Glomerular endothelial cell (primary cell): ENCODE data around the gene PRSS21. TPM values are rescaled to one million over a fixed set of nuclear protein-coding genes. Genes with fewer than 3 reads are reported as not detected.

Source experiments
- DNase-seq: peaks from one replicate; pipeline ENCODE4 v3.0.0-alpha.2; 2011; ENCODE audit warnings: low read depth, low spot score; ENCODE audit errors: extremely low read depth
- total RNA-seq: library from RNA; depleted of rRNA; stranded (reverse); fragments of >200 nt; gene quantifications from 2 replicates; pipeline ENCODE4 v1.2.3, GENCODE V29; 2015

Gene PRSS21
- total RNA-seq, 1 donor from 2014 or later: not detected

DNA sequence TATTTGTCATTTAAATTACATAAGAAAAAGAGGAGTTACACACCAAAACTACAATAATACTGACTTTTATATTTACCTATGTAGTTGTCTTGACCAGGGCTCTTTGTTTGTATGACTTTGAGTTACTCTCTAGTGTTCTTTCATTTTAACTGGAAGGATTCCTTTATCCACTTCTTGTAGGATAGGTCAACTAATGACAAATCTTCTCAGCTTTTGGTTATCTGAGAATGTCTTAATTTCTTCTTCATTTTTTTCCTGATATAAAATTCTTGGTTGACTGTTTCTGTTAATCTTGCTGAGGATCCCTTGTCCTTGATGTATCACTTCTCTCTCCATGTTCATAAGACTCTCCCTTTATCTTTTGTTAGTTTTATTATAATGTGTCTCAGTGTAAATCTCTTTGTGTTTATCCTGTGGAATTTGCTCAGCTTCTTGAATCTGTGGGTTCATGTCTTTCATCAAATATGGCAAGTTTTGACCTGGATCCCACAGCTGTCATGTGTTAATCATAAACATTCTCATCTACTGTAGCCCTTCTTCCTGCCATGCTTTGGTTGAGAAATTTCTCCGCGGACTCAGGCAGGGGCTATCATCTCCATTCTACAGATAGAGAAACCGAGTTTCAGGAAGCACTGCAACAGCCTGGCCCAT lies 13.4 kb upstream of the PRSS21 start:
- no peak for DNase-seq

DNA sequence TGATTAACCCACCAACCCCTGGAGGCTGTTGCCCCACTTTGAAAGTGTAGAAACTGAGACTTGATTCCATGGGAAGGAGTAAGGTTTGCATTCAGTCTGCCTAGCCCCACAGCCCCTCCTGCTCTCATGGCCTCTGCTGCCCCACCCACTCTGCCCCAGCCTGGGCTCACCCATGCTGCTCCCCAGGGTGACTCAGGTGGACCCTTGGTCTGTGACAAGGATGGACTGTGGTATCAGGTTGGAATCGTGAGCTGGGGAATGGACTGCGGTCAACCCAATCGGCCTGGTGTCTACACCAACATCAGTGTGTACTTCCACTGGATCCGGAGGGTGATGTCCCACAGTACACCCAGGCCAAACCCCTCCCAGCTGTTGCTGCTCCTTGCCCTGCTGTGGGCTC lies 12.3 kb upstream of the PRSS21 start:
- DNase-seq: no peak

DNA sequence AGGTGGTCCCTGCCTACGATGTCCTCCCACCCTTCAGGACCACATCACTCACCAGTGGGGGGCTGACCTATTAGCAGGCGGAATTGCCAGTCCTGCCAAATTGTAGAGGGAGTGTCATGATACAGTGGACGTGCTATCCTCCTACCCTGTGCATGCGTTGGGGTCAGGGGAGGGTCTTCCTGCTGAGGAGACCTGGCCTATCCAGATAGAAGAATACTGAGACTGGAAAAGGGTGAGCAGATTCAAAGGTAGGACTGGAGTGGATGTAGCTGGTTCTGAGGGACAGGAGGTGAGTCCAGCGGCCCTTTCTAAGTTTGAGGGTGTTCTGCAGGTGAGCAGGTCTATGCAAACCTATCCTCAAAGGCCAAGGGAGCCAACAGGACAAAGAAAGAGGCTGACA lies 10.8 kb upstream of the PRSS21 start:
- DNase-seq: no peak

- DNase-seq: no peak
Observed at GRCh38 chr16:2808181-2808580, 8.9 kb upstream of the PRSS21 start.

GRCh38 chr16:2809149-2809760 lies 7.8 kb upstream of the PRSS21 start:
- DNase-seq: no peak

- DNase-seq: no peak
Observed at GRCh38 chr16:2810651-2811050, 6.4 kb upstream of the PRSS21 start.

DNA sequence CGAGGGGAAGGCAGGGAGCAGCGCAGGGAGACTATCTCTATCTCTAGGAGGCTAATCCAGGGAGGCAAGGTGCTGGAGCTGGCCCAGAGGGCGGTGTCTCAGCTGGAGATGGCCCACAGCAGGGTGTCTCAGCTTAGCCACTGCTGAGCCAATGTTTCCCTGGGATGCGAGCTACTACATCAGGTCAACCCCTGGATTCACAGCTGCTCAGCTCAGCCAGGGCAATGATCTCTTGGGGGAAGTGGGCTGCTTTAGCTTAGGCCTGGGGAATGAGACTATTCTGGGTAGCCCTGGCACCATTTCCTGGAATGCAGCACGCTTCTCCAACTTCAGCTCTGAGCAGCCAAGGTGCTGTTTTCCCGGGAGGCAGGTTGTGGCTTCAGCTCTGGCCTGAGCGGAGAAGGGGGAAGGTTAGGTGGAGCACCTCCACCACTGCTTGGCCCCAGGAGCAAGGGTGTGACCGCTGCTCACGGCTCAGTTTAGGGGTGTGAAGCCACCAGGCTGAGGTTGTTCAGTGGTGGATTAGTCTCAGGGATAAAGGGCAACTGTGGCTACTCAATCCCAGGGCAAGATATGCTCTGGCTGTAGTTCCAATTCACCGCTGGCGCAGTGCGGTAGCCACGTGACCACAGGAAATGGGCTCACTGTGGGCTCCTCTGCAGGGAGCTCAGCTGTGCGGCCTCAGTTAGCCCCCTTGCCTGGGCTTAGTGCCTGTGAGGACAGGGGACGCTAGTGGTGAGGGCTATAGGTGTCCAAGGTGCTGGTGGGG lies 5.2 kb upstream of the PRSS21 start:
- DNase-seq: no peak

DNA sequence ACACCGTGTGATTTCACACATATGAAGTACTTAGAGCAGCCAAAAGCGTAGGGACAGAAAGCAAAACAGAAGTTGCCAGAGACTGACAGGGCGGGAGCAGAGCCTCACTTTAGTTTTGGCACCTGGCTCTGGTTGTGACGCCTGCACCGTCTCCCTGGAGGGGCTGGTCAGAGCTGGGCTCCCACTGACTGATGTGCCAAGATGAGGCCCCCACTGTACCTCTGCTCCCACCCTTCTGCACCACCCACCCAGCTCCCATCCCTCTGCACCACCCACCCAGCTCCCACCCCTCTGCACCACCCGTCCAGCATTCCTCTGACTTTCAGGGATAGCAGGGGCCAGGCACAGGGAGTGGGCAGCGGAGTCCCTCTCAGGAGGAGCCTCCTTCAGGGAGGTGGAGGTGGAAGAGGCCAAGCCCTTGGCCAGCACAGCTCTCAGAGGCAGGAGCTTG lies 3.2 kb upstream of the PRSS21 start:
- no peak for DNase-seq

- no peak for DNase-seq
Observed at GRCh38 chr16:2814551-2815298, 2.3 kb upstream of the PRSS21 start.

DNA sequence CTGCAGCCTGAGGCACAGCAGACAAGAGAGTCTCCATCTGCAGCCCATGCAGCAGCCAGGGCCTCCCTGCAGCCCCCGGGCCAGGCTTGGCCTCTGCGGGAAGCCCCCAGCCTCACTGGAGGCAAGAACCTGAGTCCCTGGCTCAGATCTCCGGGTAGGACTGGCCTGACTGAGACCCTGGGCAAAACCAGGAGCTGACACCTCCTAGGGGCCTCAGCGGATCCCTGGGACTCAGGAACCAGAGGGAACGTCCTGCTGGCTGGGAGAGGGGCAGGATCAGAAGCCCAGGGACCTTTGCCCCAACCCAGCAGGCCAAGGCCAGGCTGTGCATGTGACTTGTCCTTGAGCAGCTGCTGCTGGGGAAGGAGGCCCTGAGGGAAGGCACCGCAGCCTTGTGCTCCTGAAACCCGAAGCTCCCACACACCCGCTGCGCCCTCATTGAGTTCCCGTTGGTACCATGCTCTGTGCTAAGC lies 1.7 kb upstream of the PRSS21 start:
- DNase-seq: no peak

GRCh38 chr16:2817340-2818271 lies 569 bp downstream of the PRSS21 start:
- no peak for DNase-seq

- DNase-seq: no peak
Observed at GRCh38 chr16:2818272-2818876, 1.3 kb downstream of the PRSS21 start.

- no peak for DNase-seq
Observed at GRCh38 chr16:2819179-2819938, 2.3 kb downstream of the PRSS21 start.

DNA sequence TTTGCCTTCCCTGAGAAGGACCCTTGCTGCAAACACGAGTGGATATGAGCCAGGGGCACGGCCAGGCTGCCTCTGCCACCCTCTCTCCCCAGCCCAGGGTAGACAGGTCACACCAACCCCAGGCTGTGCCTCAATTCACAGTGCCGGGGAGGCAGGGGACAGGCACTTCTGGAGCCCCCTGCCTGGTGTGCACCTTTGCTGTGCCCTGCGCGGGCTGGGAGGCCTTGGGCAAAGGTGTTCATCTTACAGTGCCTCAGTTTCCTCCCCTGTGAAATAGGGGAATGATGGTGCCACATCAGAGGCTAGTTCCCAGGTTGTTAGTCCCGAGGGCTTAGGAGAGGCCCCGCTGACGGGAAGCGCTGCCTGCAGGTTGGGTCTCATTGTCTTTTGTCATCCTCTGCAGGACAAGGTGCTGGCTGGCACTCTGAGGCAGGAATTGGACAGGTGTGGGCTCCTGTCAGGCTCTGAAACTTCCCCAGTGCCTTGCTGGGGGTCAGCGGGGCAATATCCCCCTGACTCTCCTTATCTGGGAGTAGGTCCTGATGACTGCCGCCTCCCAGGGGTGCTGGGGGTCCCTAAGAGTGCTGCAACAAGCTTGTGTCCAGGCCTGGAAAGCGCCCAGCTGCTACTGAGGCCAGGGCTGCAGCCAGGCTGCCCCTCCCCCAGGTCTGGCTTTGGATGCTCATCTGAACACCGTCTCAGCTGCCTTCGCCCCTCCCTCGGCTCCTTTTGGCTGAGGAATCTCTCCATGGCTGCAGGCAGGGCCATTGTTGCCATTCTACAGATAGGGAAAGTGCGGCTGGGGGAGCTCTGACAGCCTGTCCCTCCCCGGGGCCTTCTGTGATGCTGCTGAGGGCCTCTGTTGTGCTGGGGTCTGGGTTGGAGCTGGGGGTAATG lies 3.1 kb downstream of the PRSS21 start:
- DNase-seq: no peak

DNA sequence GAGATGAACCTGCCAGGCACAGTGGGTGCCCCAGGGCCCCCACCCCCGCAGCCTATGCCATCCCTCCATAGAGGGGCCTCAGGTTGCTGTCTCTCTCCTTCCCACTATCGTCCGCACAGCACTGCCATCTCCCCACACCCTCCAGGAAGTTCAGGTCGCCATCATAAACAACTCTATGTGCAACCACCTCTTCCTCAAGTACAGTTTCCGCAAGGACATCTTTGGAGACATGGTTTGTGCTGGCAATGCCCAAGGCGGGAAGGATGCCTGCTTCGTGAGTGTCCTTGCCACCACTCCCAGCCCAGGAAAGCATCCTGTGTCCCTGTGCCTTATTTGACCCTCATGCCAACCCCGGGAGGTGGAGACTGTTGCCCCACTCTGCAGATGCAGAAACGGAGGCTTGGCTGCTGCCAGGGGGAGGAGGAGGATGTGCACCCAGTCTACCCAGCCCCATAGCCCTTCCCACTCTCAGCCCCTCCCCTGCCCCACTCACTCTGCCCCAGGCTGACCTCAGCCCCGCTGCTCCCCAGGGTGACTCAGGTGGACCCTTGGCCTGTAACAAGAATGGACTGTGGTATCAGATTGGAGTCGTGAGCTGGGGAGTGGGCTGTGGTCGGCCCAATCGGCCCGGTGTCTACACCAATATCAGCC lies 3.9 kb downstream of the PRSS21 start:
- no peak for DNase-seq

DNA sequence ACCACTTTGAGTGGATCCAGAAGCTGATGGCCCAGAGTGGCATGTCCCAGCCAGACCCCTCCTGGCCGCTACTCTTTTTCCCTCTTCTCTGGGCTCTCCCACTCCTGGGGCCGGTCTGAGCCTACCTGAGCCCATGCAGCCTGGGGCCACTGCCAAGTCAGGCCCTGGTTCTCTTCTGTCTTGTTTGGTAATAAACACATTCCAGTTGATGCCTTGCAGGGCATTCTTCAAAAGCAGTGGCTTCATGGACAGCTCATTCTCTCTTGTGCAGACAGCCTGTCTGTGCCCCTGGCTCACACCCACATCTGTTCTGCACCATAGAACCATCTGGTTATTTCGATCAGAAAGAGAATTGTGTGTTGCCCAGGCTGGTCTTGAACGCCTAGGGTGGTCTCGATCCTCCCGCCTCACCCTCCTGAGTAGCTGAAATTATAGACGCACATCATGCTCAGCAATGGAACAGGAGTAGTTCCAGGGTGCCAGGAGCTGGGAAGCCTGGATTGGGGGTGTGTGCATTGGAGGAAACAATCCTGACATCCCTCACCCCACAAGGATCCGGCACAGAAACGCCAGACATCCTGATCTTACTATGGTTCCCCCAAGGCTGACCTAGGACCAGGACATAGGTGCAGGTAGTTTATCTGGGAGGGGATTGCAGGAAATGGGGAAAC lies 4.6 kb downstream of the PRSS21 start:
- DNase-seq: no peak

GRCh38 chr16:2822158-2822495 lies 5.1 kb downstream of the PRSS21 start:
- no peak for DNase-seq
